A549 (cell line): ENCODE results near the gene ACAA1.

Experiments
- CBX2 ChIP-seq: fragments of 200-600 bp; sonication (generic); IDR thresholded peaks from 2 replicates; pipeline ENCODE4 v1.6.1; 2016; ENCODE audit warnings: low read depth, mild to moderate bottlenecking, borderline replicate concordance
- CEBPB ChIP-seq, 2 experiments: fragments of >200 bp in 1 of 2; sonication (Bioruptor Twin) in 1 of 2; formaldehyde crosslinking in 1 of 2; IDR thresholded peaks; 2 replicates each; pipeline ENCODE4 v1.6.1; 2012 to 2016
- CHD2 ChIP-seq: fragments of 150-350 bp; IDR thresholded peaks from 2 replicates; pipeline ENCODE4 v1.6.1; 2014; ENCODE audit warnings: low read length; ENCODE audit not compliant: partially characterized antibody
- HDAC2 ChIP-seq: fragments of 200-600 bp; sonication (generic); IDR thresholded peaks from 2 replicates; pipeline ENCODE4 v1.6.1; 2016
- POLR2A ChIP-seq: IDR thresholded peaks from 2 replicates; pipeline ENCODE4 v1.6.1; 2012; ENCODE audit warnings: mild to moderate bottlenecking, low read length
- POLR2AphosphoS2 ChIP-seq: conservative IDR thresholded peaks from 2 replicates; pipeline ENCODE4 v1.6.1; 2012; ENCODE audit warnings: low read length, improper control_type of control experiment, inconsistent platforms
- RAD21 ChIP-seq, 2 experiments: fragments of >200 bp in 1 of 2; sonication (Bioruptor Twin) in 1 of 2; formaldehyde crosslinking in 1 of 2; IDR thresholded peaks in 1 of 2; conservative IDR thresholded peaks in 1 of 2; 2 replicates in 1 of 2; 3 replicates in 1 of 2; pipeline ENCODE4 v1.6.1; 2012 to 2018; ENCODE audit warnings: inconsistent platforms in 1 of 2
- RCOR1 ChIP-seq: fragments of 150-350 bp; IDR thresholded peaks from 2 replicates; pipeline ENCODE4 v1.6.1; 2014; ENCODE audit warnings: antibody characterized with exemption, low read length, low read depth
- RFX5 ChIP-seq: fragments of 450-650 bp; IDR thresholded peaks from 2 replicates; pipeline ENCODE4 v1.7.1; 2014; ENCODE audit warnings: antibody characterized with exemption, mild to moderate bottlenecking, moderate library complexity
- TF ChIP-seq, protein P1 (sequence below): fragments of >200 bp; sonication (Bioruptor Twin); formaldehyde crosslinking; IDR thresholded peaks from 3 replicates; pipeline ENCODE4 v1.6.1; 2016
- TF ChIP-seq, protein P2 (sequence below): fragments of >200 bp; sonication (Bioruptor Twin); formaldehyde crosslinking; IDR thresholded peaks from 3 replicates; pipeline ENCODE4 v1.5.1; 2016
- TF ChIP-seq, protein P3 (sequence below): IDR thresholded peaks from 2 replicates; pipeline ENCODE4 v1.6.1; 2012
- TF ChIP-seq, protein P4 (sequence below): fragments of 450-650 bp; IDR thresholded peaks from 2 replicates; pipeline ENCODE4 v1.6.1; 2014; ENCODE audit warnings: antibody characterized with exemption
- TF ChIP-seq, protein P5 (sequence below): fragments of 200-600 bp; sonication (generic); IDR thresholded peaks from 2 replicates; pipeline ENCODE4 v1.6.1; 2016; ENCODE audit warnings: antibody characterized with exemption, mild to moderate bottlenecking, moderate library complexity

DNA sequence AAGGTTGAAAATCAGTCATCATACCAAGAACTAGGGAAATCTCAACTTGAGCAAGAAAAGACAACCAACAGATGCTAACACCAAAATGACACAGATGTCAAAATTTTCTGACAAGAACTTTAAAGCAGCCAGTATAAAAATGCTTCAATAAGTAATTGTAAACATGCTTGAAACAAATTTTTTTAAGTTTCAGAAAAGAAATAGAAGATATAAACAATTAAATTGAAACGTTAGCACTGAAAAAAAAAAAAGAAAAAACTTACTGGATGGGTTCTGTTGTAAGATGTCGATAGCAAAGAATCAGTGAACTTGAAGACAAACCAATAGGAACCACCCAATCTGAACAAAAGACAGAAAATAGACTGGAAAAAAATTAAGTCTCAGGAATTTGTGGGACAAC is 9.6 kb upstream of the ACAA1 start:
- TF ChIP-seq, protein P1, sequence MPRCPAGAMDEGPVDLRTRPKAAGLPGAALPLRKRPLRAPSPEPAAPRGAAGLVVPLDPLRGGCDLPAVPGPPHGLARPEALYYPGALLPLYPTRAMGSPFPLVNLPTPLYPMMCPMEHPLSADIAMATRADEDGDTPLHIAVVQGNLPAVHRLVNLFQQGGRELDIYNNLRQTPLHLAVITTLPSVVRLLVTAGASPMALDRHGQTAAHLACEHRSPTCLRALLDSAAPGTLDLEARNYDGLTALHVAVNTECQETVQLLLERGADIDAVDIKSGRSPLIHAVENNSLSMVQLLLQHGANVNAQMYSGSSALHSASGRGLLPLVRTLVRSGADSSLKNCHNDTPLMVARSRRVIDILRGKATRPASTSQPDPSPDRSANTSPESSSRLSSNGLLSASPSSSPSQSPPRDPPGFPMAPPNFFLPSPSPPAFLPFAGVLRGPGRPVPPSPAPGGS, result no peak
- TF ChIP-seq, protein P2, sequence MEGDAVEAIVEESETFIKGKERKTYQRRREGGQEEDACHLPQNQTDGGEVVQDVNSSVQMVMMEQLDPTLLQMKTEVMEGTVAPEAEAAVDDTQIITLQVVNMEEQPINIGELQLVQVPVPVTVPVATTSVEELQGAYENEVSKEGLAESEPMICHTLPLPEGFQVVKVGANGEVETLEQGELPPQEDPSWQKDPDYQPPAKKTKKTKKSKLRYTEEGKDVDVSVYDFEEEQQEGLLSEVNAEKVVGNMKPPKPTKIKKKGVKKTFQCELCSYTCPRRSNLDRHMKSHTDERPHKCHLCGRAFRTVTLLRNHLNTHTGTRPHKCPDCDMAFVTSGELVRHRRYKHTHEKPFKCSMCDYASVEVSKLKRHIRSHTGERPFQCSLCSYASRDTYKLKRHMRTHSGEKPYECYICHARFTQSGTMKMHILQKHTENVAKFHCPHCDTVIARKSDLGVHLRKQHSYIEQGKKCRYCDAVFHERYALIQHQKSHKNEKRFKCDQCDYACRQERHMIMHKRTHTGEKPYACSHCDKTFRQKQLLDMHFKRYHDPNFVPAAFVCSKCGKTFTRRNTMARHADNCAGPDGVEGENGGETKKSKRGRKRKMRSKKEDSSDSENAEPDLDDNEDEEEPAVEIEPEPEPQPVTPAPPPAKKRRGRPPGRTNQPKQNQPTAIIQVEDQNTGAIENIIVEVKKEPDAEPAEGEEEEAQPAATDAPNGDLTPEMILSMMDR, result no peak
- TF ChIP-seq POLR2A (no peak), CBX2 (no peak), CHD2 (no peak), CEBPB (IDR thresholded peaks at IDR 0.05) (no peak), RFX5 (no peak), RCOR1 (no peak), HDAC2 (no peak), POLR2AphosphoS2 (no peak), RAD21 (conservative IDR thresholded peaks at IDR 0.05 in 1 of 2, IDR thresholded peaks at IDR 0.05 in 1 of 2) (no peak)
- TF ChIP-seq, protein P3, sequence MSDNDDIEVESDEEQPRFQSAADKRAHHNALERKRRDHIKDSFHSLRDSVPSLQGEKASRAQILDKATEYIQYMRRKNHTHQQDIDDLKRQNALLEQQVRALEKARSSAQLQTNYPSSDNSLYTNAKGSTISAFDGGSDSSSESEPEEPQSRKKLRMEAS, result no peak
- TF ChIP-seq, protein P4, sequence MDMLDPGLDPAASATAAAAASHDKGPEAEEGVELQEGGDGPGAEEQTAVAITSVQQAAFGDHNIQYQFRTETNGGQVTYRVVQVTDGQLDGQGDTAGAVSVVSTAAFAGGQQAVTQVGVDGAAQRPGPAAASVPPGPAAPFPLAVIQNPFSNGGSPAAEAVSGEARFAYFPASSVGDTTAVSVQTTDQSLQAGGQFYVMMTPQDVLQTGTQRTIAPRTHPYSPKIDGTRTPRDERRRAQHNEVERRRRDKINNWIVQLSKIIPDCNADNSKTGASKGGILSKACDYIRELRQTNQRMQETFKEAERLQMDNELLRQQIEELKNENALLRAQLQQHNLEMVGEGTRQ, result no peak
- TF ChIP-seq, protein P5, sequence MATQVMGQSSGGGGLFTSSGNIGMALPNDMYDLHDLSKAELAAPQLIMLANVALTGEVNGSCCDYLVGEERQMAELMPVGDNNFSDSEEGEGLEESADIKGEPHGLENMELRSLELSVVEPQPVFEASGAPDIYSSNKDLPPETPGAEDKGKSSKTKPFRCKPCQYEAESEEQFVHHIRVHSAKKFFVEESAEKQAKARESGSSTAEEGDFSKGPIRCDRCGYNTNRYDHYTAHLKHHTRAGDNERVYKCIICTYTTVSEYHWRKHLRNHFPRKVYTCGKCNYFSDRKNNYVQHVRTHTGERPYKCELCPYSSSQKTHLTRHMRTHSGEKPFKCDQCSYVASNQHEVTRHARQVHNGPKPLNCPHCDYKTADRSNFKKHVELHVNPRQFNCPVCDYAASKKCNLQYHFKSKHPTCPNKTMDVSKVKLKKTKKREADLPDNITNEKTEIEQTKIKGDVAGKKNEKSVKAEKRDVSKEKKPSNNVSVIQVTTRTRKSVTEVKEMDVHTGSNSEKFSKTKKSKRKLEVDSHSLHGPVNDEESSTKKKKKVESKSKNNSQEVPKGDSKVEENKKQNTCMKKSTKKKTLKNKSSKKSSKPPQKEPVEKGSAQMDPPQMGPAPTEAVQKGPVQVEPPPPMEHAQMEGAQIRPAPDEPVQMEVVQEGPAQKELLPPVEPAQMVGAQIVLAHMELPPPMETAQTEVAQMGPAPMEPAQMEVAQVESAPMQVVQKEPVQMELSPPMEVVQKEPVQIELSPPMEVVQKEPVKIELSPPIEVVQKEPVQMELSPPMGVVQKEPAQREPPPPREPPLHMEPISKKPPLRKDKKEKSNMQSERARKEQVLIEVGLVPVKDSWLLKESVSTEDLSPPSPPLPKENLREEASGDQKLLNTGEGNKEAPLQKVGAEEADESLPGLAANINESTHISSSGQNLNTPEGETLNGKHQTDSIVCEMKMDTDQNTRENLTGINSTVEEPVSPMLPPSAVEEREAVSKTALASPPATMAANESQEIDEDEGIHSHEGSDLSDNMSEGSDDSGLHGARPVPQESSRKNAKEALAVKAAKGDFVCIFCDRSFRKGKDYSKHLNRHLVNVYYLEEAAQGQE, result no peak
